Stimulated activated naive CD8-positive, alpha-beta T cell treated with anti-CD3 and anti-CD28 coated beads, Interleukin-15, Interleukin-2, amounts not matched to agents 100 ng/mL and 50 ng/mL, for 24 hours (primary cell): ENCODE results near the gene DCXR.

ENCODE experiments used
- H3K27ac Mint-ChIP-seq: one replicate; pipeline ENCODE4 v1.8.0; 2021; ENCODE audit warnings: mild to moderate bottlenecking, mixed read lengths
- H3K27me3 Mint-ChIP-seq: one replicate; pipeline ENCODE4 v1.8.0; 2021; ENCODE audit warnings: mixed read lengths
- H3K36me3 Mint-ChIP-seq: one replicate; pipeline ENCODE4 v1.8.0; 2021; ENCODE audit warnings: low read depth, mixed read lengths
- H3K4me1 Mint-ChIP-seq: one replicate; pipeline ENCODE4 v1.8.0; 2021; ENCODE audit warnings: low read depth, mixed read lengths
- H3K4me3 Mint-ChIP-seq: one replicate; pipeline ENCODE4 v1.8.0; 2021; ENCODE audit warnings: mild to moderate bottlenecking, mixed read lengths
- H3K9me3 Mint-ChIP-seq: one replicate; pipeline ENCODE4 v1.8.0; 2021; ENCODE audit warnings: mixed read lengths

DCXR gene

DNA sequence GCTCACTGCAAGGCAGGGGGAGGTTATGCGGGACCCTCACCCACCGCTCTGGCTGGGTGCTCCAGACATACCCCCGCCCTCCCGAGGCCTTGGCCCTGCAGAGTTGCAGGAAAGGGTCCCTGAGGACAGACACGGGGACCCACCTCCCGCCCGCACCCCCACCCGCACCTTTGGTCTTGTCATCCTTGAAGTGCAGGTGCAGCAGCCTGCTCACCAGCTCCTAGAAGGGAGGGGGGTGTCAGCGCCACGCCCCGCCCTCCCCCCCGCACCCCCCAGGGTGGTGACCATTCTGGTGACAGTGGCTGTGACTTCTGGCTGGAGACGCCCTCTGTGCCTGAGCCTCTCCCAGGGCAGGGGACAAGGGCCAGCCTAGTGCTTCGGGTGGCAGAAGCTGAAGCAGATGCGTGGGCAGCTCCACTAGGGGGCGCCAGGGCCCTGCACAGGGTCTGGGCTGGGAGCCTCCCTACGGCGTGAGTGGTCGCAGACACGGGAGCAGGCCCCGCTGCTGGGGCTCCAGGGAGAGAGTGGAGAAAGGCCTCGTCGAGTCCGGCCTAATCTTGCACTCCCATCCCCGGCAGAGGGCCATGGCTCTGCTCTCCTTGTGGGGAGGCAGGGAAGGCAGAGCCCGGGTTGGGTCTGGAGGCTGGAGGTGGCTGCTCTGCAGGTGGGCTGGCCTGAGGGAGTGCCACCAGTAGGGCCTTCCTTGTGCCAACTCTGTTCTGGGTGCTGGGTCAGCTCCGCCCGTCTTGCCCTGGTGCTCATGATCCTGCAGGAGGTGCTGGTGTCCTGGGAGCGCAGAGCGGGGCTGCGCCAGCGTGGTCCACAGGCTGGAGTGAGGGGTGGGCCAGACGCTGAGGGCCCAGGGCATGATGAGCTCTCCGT is 17.6 kb downstream of the DCXR start:
- H3K27ac Mint-ChIP-seq, result no peak overlapping the region

GRCh38 chr17:82018989-82019689 is 18.4 kb downstream of the DCXR start:
- Mint-ChIP-seq H3K4me1 (peaks cover 12% of the 10 kb centered on the region), H3K9me3 (no peaks in the 10 kb centered on the region), H3K27ac (no peak overlapping the region), H3K27me3 (no peaks in the 10 kb centered on the region), H3K4me3 (no peak overlapping the region), H3K36me3 (peaks cover 8% of the 10 kb centered on the region)

More for the DNA sequence above, 17.6 kb downstream of the DCXR start:
- Mint-ChIP-seq H3K4me1 (peaks cover 14% of the 10 kb centered on the region), H3K36me3 (peaks cover 8% of the 10 kb centered on the region), H3K9me3 (no peaks in the 10 kb centered on the region), H3K4me3 (no peak overlapping the region), H3K27me3 (no peaks in the 10 kb centered on the region)

- no peak overlapping the region for H3K4me3 Mint-ChIP-seq
- H3K4me1 Mint-ChIP-seq, result peaks cover 7% of the 10 kb centered on the region
- no peaks in the 10 kb centered on the region for H3K9me3 Mint-ChIP-seq
- no peak overlapping the region for H3K27ac Mint-ChIP-seq
- no peaks in the 10 kb centered on the region for H3K27me3 Mint-ChIP-seq
- peaks cover 8% of the 10 kb centered on the region for H3K36me3 Mint-ChIP-seq
Measured at GRCh38 chr17:82018152-82018988, 19.1 kb downstream of the DCXR start.

- no peaks in the 10 kb centered on the region for H3K27me3 Mint-ChIP-seq
- H3K27ac Mint-ChIP-seq, result no peak overlapping the region
- no peaks in the 10 kb centered on the region for H3K9me3 Mint-ChIP-seq
- peaks cover 7% of the 10 kb centered on the region for H3K4me1 Mint-ChIP-seq
- H3K4me3 Mint-ChIP-seq, result no peak overlapping the region
- H3K36me3 Mint-ChIP-seq, result peaks cover 8% of the 10 kb centered on the region
Measured at GRCh38 chr17:82017612-82018151, 19.8 kb downstream of the DCXR start.

- peaks cover 6% of the 10 kb centered on the region for H3K4me1 Mint-ChIP-seq
- H3K36me3 Mint-ChIP-seq, result peaks cover 8% of the 10 kb centered on the region
- H3K27ac Mint-ChIP-seq, result no peak overlapping the region
- H3K4me3 Mint-ChIP-seq, result no peak overlapping the region
- no peaks in the 10 kb centered on the region for H3K27me3 Mint-ChIP-seq
- no peaks in the 10 kb centered on the region for H3K9me3 Mint-ChIP-seq
Measured at GRCh38 chr17:82016875-82017459, 20.5 kb downstream of the DCXR start.

- Mint-ChIP-seq H3K4me3 (no peak overlapping the region), H3K27me3 (no peaks in the 10 kb centered on the region)
Measured at GRCh38 chr17:82016061-82016874, 21.2 kb downstream of the DCXR start.

GRCh38 chr17:82015311-82015971 is 22.1 kb downstream of the DCXR start:
- Mint-ChIP-seq H3K9me3 (no peaks in the 10 kb centered on the region), H3K36me3 (peaks cover 8% of the 10 kb centered on the region), H3K27me3 (no peaks in the 10 kb centered on the region), H3K4me3 (no peak overlapping the region), H3K27ac (no peak overlapping the region), H3K4me1 (no peaks in the 10 kb centered on the region)

More at GRCh38 chr17:82016061-82016874, 21.2 kb downstream of the DCXR start:
- Mint-ChIP-seq H3K27ac (no peak overlapping the region), H3K4me1 (no peaks in the 10 kb centered on the region), H3K9me3 (no peaks in the 10 kb centered on the region), H3K36me3 (peaks cover 8% of the 10 kb centered on the region)

GRCh38 chr17:82014971-82015310 is 22.6 kb downstream of the DCXR start:
- no peak overlapping the region for H3K27ac Mint-ChIP-seq
- H3K9me3 Mint-ChIP-seq, result no peaks in the 10 kb centered on the region
- H3K27me3 Mint-ChIP-seq, result no peaks in the 10 kb centered on the region
- no peak overlapping the region for H3K4me3 Mint-ChIP-seq
- H3K4me1 Mint-ChIP-seq, result no peaks in the 10 kb centered on the region
- peaks cover 8% of the 10 kb centered on the region for H3K36me3 Mint-ChIP-seq

DNA sequence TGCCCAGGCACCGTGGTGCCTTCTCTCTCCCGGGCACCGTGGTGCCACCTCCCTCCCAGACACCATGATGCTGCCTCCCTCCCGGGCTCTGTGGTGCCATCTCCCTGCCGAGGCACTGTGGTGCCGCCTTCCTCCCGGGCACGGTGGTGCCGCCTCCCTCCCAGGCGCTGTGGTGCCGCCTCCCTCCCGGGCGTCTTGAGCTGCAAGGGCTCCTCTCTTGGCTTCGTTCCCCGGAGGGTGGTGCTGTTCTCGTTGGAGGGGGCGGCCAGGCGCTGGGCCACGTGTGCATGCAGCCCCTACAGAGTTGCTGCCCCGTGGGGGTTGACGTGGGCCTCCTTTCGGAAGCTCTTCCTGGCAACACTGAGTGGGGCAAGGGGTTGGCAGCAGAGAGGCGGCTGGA is 23.1 kb downstream of the DCXR start:
- no peak overlapping the region for H3K27ac Mint-ChIP-seq
- no peaks in the 10 kb centered on the region for H3K4me1 Mint-ChIP-seq
- no peak overlapping the region for H3K4me3 Mint-ChIP-seq
- H3K27me3 Mint-ChIP-seq, result no peaks in the 10 kb centered on the region
- H3K9me3 Mint-ChIP-seq, result no peaks in the 10 kb centered on the region
- peaks cover 8% of the 10 kb centered on the region for H3K36me3 Mint-ChIP-seq

DNA sequence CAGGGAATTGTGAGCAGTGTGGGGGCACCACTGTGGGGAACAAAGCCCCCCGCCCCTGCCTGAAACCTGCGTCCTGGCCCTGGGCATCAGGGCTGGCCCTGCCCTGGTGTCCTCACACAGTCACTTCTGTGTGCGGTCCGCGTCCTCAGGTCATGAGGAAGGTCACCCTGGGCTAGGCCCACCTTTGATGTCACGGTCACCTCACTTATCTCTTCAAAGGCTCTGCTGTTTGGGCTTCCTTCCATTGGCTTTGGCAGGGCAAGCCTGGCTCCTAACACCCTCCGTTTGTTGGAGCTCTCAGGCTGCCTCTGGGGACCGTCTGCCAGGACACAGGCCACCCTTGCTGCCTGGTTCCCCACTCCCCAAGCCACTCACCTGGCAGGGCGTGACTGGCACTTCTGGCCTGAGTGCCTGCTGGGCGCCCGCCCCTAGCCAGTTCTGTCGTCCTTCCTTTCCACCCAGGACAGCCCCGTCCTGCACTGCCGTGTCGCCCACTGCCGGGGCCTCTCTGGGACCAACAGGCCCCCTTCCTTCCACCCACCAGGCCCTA is 23.6 kb downstream of the DCXR start:
- Mint-ChIP-seq H3K27me3 (no peaks in the 10 kb centered on the region), H3K27ac (no peak overlapping the region), H3K4me3 (no peak overlapping the region), H3K9me3 (no peaks in the 10 kb centered on the region), H3K36me3 (peaks cover 6% of the 10 kb centered on the region), H3K4me1 (no peaks in the 10 kb centered on the region)

GRCh38 chr17:82013341-82013740 is 24.2 kb downstream of the DCXR start:
- Mint-ChIP-seq H3K9me3 (no peaks in the 10 kb centered on the region), H3K27me3 (no peaks in the 10 kb centered on the region), H3K36me3 (peaks cover 1% of the 10 kb centered on the region), H3K4me3 (no peak overlapping the region), H3K27ac (no peak overlapping the region), H3K4me1 (no peaks in the 10 kb centered on the region)

DNA sequence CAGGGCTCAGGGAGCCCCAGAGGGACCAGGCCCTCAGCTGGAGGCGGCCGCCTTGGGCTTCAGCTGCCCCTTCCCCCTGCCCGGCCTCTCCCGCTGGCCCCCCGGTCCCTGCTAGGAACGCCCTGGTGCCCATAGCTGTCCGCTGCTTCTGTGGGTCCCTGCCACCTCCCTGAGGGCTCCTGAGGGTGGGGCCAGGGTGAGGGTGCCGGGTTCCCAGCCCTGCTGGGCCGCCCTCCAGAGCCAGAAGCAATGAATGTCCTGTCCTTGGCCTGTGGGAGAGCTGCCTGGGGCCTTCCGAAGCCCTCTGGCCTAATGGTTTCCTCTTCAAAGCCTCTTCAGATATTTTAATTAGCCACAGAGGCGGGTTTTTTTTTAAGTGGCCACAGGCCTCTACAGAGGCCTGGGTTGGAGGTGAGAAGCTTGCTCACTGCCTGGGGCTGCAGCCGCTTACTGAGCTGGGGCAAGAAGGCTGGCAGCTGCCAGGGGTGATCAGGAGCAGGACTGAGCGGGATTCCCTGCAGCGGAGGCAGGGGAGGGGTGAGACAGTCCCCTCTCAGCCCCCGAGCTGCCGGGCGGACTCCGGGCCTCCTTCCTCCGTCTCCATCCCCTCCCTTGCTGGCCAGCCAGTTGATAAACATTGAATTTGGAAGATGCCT is 24.7 kb downstream of the DCXR start:
- no peaks in the 10 kb centered on the region for H3K36me3 Mint-ChIP-seq
- H3K9me3 Mint-ChIP-seq, result no peaks in the 10 kb centered on the region
- no peaks in the 10 kb centered on the region for H3K27me3 Mint-ChIP-seq
- no peaks in the 10 kb centered on the region for H3K4me1 Mint-ChIP-seq
- no peak overlapping the region for H3K4me3 Mint-ChIP-seq
- H3K27ac Mint-ChIP-seq, result no peak overlapping the region

- H3K27me3 Mint-ChIP-seq, result no peaks in the 10 kb centered on the region
- no peaks in the 10 kb centered on the region for H3K4me1 Mint-ChIP-seq
- H3K4me3 Mint-ChIP-seq, result no peak overlapping the region
- no peaks in the 10 kb centered on the region for H3K36me3 Mint-ChIP-seq
- no peak overlapping the region for H3K27ac Mint-ChIP-seq
- no peaks in the 10 kb centered on the region for H3K9me3 Mint-ChIP-seq
Measured at GRCh38 chr17:82012261-82012639, 25.2 kb downstream of the DCXR start.
